KMS-11 (cell line): ENCODE measurements around the gene ITPRIP.

Source experiments
- H2AFZ ChIP-seq: fragments of 200-600 bp; sonication (generic); 2 replicates; pipeline ENCODE4 v1.6.1; 2016; ENCODE audit warnings: antibody characterized with exemption, mixed run types, low read depth
- H3K27ac ChIP-seq: fragments of 200-600 bp; sonication (generic); 2 replicates; pipeline ENCODE4 v1.6.1; 2016; ENCODE audit warnings: mild to moderate bottlenecking, mixed run types
- H3K27me3 ChIP-seq: fragments of 200-600 bp; sonication (generic); 2 replicates; pipeline ENCODE4 v1.6.1; 2017; ENCODE audit warnings: mild to moderate bottlenecking, low read depth, mixed run types, moderate library complexity; ENCODE audit not compliant: insufficient read depth
- H3K36me3 ChIP-seq: fragments of 200-600 bp; sonication (generic); 2 replicates; pipeline ENCODE4 v1.6.1; 2017; ENCODE audit warnings: mild to moderate bottlenecking, mixed run types; ENCODE audit not compliant: insufficient read depth
- H3K4me1 ChIP-seq: fragments of 200-600 bp; sonication (generic); 2 replicates; pipeline ENCODE4 v1.6.1; 2016; ENCODE audit warnings: mild to moderate bottlenecking, low read depth, mixed run types; ENCODE audit not compliant: poor library complexity, severe bottlenecking
- H3K4me2 ChIP-seq: fragments of 200-600 bp; sonication (generic); 2 replicates; pipeline ENCODE4 v1.7.0; 2016; ENCODE audit warnings: mild to moderate bottlenecking, mixed run types
- H3K4me3 ChIP-seq: fragments of 200-600 bp; sonication (generic); IDR thresholded peaks from 2 replicates; pipeline ENCODE4 v1.6.1; 2017; ENCODE audit warnings: low read depth, low read length, mixed read lengths; ENCODE audit not compliant: insufficient read depth
- H3K79me2 ChIP-seq: fragments of 200-600 bp; sonication (generic); 2 replicates; pipeline ENCODE4 v1.6.1; 2016; ENCODE audit warnings: low read depth, mixed run types; ENCODE audit not compliant: insufficient read depth
- H3K9ac ChIP-seq: fragments of 200-600 bp; sonication (generic); 2 replicates; pipeline ENCODE4 v1.6.1; 2016; ENCODE audit warnings: mild to moderate bottlenecking, mixed run types
- H4K20me1 ChIP-seq: fragments of 200-600 bp; sonication (generic); 2 replicates; pipeline ENCODE4 v1.6.1; 2016; ENCODE audit warnings: mild to moderate bottlenecking, mixed run types; ENCODE audit not compliant: insufficient read depth
- TF ChIP-seq, protein P1 (sequence below): fragments of 200-600 bp; sonication (generic); conservative IDR thresholded peaks from 2 replicates; pipeline ENCODE4 v1.6.1; 2017; ENCODE audit warnings: low read depth, mild to moderate bottlenecking, antibody characterized with exemption, low read length, moderate library complexity, mixed read lengths

Gene ITPRIP

DNA sequence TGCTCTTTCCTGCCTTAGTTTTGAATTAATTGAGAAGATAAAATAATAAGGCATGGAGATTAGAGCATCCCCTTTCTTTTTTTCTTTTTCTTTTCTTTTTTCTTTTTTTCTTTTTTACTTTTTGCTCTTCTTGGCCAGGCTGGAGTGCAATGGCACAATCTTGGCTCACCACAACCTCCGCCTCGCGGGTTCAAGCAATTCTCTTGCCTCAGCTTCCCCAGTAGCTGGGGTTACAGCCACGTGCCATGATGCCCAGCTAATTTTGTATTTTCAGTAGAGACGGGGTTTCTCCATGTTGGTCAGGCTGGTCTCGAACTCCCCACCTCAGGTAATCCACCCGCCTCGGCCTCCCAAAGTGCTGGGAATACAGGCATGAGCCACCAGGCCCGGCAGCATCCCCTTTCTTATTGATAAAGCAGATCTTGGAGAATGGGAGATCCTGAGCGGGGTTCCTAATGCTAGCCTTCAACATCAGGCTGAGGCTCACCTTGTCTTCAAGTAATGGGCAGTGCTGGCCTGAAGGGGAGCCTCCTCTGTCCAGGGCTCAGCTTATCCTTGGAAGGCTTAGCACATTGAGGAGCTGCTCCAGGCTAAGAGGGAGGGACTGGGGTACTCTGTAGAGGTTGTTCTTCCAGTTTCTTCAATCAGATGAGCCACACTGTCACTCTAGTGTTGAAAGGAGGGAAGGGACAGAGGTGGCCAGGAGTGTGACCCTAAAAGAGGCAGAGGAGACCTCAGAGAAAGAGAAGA lies 41.4 kb downstream of the ITPRIP start:
- Histone ChIP-seq H3K9ac (no peak overlapping the region), H3K27me3 (no peaks in the 10 kb centered on the region), H4K20me1 (no peaks in the 10 kb centered on the region), H3K4me3 (no peak overlapping the region), H3K4me2 (no peak overlapping the region), H3K4me1 (no peaks in the 10 kb centered on the region), H3K79me2 (no peaks in the 10 kb centered on the region), H3K36me3 (no peaks in the 10 kb centered on the region), H3K27ac (no peak overlapping the region), H2AFZ (no peak overlapping the region)
- TF ChIP-seq, protein P1, sequence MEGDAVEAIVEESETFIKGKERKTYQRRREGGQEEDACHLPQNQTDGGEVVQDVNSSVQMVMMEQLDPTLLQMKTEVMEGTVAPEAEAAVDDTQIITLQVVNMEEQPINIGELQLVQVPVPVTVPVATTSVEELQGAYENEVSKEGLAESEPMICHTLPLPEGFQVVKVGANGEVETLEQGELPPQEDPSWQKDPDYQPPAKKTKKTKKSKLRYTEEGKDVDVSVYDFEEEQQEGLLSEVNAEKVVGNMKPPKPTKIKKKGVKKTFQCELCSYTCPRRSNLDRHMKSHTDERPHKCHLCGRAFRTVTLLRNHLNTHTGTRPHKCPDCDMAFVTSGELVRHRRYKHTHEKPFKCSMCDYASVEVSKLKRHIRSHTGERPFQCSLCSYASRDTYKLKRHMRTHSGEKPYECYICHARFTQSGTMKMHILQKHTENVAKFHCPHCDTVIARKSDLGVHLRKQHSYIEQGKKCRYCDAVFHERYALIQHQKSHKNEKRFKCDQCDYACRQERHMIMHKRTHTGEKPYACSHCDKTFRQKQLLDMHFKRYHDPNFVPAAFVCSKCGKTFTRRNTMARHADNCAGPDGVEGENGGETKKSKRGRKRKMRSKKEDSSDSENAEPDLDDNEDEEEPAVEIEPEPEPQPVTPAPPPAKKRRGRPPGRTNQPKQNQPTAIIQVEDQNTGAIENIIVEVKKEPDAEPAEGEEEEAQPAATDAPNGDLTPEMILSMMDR: no peak

DNA sequence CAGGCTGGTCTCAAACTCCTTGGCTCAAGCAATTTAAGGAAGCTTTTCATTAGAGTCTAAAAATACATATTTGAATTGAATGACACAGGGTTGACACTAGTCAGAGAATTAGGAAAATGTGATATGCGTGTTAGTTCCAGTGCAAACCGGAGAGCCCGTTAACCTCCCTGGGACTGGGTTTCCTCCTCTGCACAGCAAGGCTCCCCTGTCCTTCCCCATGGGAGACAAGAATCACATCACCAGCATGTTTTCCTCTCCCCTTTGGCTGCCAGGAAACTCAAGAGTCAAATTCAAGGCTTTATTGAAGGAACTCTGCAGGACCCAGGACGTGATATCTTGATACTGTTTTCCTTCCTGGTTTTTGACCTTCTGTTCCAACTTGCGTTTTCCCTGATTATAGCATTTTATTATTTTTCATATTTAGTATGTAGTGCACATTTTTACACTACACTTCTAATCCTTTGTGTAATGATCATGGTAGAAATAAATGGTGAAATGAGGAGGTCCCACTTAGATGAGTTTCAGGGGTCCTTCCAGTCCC lies 44.4 kb downstream of the ITPRIP start:
- TF ChIP-seq, protein P1: no peak
- H3K27ac ChIP-seq: no peak overlapping the region
- H4K20me1 ChIP-seq: no peaks in the 10 kb centered on the region
- no peak overlapping the region for H3K9ac ChIP-seq
- no peak overlapping the region for H2AFZ ChIP-seq
- H3K79me2 ChIP-seq: no peaks in the 10 kb centered on the region
- no peak overlapping the region for H3K4me2 ChIP-seq
- H3K27me3 ChIP-seq: no peaks in the 10 kb centered on the region
- H3K4me3 ChIP-seq: no peak overlapping the region
- no peaks in the 10 kb centered on the region for H3K4me1 ChIP-seq
- no peaks in the 10 kb centered on the region for H3K36me3 ChIP-seq

DNA sequence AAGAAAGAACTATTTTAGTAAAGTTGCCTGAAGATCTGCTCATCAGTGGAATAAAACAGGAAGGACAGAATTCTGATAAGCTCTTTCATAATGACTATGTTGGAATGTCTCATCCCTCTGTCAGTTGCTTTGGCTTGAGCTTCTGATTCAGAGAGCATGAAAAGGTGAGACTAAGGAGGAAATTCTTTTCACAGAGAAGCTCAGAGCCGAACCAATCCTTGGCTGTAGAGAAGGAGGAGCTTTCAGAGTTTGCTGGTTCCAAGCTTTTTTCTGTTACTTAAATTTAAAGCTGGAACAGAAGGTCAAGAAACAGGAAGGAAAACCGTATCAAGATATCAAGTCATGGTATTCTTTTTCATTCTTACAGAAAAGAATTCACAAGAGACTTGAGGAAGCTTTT lies 45.3 kb downstream of the ITPRIP start:
- H3K4me2 ChIP-seq: no peak overlapping the region

DNA sequence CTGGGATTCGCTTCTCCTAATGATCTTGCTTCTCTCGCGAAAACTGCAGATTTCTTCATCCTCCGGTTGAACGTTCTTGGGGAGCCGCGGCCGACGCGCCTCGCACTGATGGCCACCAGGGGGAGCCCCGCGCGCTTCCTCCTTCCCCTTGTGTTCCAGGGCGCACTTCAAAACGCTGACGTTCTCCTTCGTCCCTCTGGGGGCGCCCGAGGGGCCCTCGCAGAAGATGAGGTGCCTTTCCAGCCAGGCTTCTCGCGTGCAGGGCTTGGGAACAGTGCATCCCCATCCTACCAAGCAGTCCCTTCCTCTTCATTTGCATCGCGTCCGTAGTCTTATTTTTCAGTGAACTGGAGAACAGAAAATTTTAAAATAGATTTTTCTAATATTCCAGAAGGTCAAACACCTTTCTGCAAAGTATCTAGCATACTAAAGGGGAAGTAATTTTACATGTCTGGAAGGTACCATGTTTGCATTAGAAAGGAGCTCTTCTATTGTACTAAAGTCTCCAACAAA lies 46.8 kb downstream of the ITPRIP start:
- Histone ChIP-seq H3K79me2 (no peaks in the 10 kb centered on the region), H3K4me2 (peak overlapping the region; percentile 34; the same call in 1 of the 2 replicates), H3K4me3 (no peak overlapping the region), H4K20me1 (no peaks in the 10 kb centered on the region), H2AFZ (0 out of 2 replicates have a peak overlapping the region, but pooled peaks have one; percentile 25), H3K36me3 (no peaks in the 10 kb centered on the region), H3K27me3 (no peaks in the 10 kb centered on the region), H3K27ac (no peak overlapping the region), H3K9ac (no peak overlapping the region), H3K4me1 (no peaks in the 10 kb centered on the region)
- TF ChIP-seq, protein P1: peak; percentile 98

More for the DNA sequence above, 45.3 kb downstream of the ITPRIP start:
- H3K4me3 ChIP-seq: no peak overlapping the region
- H3K27me3 ChIP-seq: no peaks in the 10 kb centered on the region
- no peaks in the 10 kb centered on the region for H4K20me1 ChIP-seq
- no peak overlapping the region for H3K9ac ChIP-seq
- TF ChIP-seq, protein P1: no peak
- H3K36me3 ChIP-seq: no peaks in the 10 kb centered on the region
- no peaks in the 10 kb centered on the region for H3K4me1 ChIP-seq
- H3K79me2 ChIP-seq: no peaks in the 10 kb centered on the region
- no peak overlapping the region for H3K27ac ChIP-seq
- no peak overlapping the region for H2AFZ ChIP-seq
